Fibroblast of skin of scalp (primary cell): ENCODE data around the gene SLC38A1.

Experiments
- DNase-seq: peaks from one replicate; pipeline ENCODE4 v3.0.0-alpha.2; 2013

Gene SLC38A1

GRCh38 chr12:46230983-46231382 is 37.9 kb downstream of the SLC38A1 start:
- no peak for DNase-seq

DNA sequence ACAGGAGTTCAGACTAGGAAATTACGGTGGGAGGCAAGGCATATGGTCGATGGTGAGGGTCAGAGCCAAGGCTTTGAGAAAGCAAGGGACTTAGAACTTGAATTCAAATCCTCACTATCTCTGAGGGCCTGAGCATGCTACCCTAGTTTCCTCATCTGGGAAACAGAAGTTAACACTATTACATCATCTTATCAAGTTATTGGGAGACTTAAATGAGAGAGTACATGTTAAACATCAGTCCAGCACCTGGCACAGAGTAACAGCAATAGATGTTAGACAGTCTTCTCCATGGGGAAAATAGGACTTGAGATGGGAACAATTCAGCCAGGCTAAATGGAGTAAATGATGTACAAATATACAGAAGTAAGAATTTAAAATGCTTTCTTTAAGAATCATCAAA is 38.5 kb downstream of the SLC38A1 start:
- DNase-seq, result no peak

- DNase-seq, result no peak
Observed at GRCh38 chr12:46227616-46228015, 41.2 kb downstream of the SLC38A1 start.

DNA sequence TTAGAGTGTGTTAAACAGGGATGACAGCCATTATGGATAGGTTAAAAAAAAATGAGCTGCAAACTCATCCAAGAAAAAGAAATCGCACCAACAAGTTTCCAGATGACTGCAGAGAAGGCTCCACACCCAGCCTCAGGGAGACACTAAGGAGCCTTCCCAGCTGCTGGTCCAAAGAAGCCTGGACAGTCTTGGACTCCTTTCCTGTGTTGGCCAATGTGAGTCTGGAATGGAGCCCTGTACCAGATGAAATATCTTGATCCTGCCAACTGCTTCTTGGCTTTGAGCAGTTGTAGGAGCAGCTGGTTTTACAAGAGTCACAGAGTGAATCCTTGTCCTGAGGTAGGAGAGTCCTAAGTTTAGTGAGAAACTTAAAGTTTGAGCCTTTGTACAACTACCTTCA is 44.5 kb downstream of the SLC38A1 start:
- DNase-seq, result no peak

GRCh38 chr12:46223047-46223446 is 45.8 kb downstream of the SLC38A1 start:
- no peak for DNase-seq

GRCh38 chr12:46222636-46223035 is 46.2 kb downstream of the SLC38A1 start:
- no peak for DNase-seq

DNA sequence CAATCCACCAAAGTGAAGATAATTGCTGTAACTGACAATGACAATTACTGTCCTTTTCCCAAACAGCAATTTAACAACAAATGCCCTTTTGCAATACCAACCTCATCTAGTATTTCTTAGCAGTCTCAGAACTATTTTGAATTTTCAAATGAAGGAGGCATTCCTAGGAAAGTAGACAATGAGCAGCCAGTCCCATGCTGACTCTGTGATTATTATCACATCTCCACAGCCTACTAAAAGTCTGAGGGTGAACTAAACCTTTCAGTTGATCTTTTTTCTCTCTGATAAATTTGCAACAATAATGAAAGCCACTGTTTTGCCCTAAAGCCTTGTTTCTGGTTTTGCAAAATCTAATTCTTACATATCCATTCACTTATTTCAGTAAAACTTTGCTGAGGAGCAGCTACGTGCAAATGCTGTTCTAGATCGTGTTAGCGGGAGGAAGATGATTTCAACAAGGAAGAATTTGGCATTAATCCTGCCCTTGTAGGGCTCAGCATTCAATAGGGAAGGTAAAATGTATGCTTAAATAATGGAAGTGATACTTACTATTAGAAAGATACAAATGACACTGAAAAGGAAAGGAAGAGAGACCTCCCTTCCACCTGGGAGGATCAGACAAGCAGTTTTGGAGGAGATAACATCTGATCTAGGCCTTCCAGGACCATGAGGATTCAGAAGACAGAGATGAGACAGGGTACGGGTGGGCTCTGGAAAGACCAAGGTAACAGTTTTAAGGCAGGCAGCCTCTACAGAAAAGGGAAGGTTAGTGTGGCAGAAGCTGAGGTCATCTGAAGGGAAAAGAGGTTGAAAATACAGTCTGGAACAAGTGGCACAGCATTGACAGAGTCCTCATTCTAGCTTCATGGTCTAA is 47.4 kb downstream of the SLC38A1 start:
- DNase-seq, result peak; percentile 43

DNA sequence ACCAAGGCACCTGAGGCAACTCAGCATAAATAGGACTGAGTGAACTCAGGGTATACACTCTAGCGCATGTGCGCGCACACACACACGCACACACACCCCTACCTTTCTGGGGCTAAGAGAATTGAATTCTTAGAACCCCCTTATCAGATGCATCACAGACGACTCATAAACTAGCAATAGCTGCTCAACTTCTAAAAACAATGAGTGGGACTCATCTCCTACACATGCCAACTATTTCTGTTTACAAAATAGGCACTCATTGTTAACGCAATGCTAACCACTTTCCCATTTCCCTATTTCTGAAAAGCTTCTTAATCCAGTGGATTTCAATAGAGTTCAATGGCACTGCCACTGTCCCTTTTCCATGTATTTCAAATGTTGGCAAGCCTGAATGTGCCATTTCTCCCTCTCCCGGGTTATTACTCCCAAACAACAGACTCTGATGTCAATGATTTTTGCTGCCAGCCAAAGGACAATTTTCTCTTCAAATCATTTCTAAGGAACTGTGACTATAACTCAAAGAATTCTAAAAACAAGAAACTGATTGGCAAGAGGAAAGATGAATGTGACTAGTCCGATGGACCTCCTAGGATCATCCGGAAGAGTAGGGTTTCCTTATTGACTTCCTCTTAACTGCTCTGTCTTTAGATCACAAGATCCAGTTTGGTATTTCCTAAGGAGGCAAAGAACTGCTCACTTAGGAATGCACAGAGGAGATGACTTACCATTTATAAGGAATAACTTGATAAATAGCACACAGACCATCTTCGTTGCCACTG is 48.8 kb downstream of the SLC38A1 start:
- DNase-seq, result peak; percentile 48

- no peak for DNase-seq
Observed at GRCh38 chr12:46219132-46219876, 49.5 kb downstream of the SLC38A1 start.

DNA sequence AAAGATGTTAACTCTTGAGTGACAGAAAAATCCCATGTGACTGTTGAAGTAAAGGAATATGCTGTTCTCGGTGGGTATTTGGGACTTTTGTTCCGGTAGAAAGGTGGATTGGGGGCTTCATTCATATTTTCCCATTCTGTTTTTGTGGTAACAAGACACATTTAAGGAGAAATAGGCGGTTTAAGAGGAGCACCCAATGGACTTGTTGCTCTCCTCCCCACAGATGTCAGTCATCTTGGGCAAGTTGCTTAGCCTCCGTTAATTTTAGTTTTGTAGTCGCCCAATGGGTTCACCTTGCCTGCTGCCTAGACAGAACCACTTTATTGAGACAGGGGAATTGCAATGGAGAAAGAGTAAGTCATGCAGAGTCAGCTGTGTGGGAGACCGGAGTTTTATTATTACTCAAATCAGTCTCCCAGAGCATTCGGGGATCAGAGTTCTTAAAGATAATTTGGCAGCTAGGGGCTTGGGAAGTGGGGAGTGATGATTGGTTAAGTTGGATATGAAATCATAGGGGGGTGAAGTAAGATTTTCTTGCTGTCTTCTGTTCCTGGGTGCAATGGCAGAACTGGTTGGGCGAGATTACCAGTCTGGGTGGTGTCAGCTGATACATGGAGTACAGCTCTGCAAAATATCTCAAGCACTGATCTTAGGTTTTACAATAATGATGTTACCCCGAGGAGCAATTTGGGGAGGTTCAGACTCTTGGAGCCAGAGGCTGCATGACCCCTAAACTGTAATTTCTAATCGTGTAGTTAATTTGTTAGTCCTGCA is 50.3 kb downstream of the SLC38A1 start:
- no peak for DNase-seq

- DNase-seq, result no peak
Observed at GRCh38 chr12:46217541-46218321, 51.1 kb downstream of the SLC38A1 start.

GRCh38 chr12:46214668-46215436 is 54.0 kb downstream of the SLC38A1 start:
- no peak for DNase-seq

DNA sequence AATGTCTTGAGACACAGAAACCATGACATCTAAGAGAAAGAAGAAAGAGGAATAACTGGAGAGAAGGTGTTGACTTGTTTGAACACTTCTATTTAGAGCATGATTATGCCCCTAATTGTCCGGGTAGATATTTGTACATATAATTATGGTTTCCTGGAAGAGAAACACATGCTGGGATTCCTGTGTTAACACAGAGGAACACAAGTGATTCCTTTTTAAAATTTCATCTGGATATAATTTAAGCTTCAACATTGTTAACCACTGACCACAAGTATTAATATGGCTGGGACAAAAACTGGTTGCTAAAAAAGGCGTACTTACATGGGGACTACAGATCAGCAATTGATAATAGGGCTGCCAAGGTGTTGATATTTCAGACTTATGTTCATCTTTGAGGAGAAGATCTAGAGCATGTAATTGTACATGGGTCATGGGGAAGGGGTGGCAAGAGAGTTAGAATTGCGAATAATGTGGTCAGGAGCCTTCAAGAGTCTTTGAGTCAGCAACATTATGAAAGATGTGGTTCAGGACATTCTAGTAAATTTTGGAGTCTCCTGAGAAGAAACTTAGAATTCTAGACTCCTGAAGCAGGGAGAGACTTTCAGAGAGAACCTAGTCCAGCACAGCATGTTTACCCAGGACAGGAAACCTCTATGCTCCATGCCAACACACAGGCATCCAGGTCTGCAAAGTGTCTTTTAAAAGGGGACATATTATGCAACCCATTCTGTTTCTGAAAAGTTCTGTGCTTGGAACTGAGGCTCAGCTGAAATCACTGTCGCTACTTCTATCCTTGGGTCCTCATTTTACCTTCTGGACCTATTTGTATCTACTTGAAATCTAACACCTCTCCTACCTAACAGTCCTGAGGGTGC is 56.5 kb downstream of the SLC38A1 start:
- DNase-seq, result peak; percentile 19

DNA sequence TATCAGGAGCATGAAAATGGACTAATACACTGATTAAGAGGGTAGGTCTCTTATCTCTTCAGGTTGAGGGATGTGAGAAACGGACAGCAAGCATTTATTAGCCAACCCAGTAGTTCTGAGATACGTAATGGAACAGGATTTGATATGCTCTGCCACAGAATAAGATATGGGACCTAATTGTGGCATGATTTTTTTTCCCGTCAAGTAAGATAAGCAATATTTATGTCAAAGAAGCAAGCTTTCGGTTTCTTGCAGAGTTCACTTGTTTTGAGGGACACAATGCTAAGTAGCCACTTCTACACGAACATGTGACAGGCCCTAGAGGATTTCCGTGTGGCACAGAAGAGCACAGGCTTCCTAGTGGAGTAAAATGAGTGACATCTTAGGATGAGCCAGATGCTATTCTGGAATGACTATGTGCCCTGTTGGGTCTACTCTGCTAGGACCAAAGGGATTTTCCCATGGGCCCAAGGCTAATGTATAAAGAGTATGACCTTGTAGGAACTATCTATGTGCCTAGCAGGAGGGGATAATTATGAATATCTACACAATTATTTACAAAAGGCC is 57.9 kb downstream of the SLC38A1 start:
- DNase-seq, result no peak

- DNase-seq, result no peak
Observed at GRCh38 chr12:46209914-46210872, 58.6 kb downstream of the SLC38A1 start.

- peak; percentile 37 for DNase-seq
Observed at GRCh38 chr12:46209170-46209569, 59.7 kb downstream of the SLC38A1 start.

GRCh38 chr12:46208370-46208769 is 60.5 kb downstream of the SLC38A1 start:
- DNase-seq, result no peak

DNA sequence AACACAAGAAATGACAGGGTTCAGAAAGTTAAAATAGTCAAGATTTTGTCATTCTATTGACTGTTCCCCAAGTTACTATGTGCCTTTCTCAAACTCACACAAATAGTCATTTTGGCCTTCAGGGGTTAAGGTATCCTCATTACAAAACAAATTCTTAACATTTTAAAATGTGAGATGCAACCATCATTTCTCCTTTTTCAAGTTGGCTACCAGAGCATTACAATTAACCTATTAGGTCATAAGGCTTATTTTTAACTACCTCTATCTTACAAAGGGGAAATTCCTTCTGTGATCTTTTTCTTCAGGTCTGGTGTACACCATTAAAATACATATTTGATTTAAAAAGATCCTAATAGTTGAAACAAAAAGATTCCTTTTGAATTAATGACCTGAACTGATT is 61.2 kb downstream of the SLC38A1 start:
- no peak for DNase-seq
